Endothelial cell of umbilical vein (primary cell): Measurements from ENCODE around the gene ANP32B. TPM values are rescaled to one million over a fixed set of nuclear protein-coding genes. Genes with fewer than 3 reads are reported as not detected.

ENCODE experiments used
- BruUV-seq: library from RNA; stranded (reverse); fragments of 400-500 nt; replicated peaks from 2 replicates; lab custom pipeline; 2021; lab: Mats Ljungman, UMichigan
- CTCF ChIA-PET: fragments of 300-600, 350-600 bp; sonication (Branson Sonifier 250); formaldehyde crosslinking; loops from one replicate; lab custom pipeline; 2021; ENCODE audit warnings: antibody characterized with exemption, inconsistent platforms; lab: Charles Lee
- POLR2A ChIA-PET: fragments of 300-600, 350-600 bp; sonication (Branson Sonifier 250); formaldehyde crosslinking; loops from one replicate; lab custom pipeline; 2021; ENCODE audit warnings: antibody characterized with exemption, inconsistent platforms; lab: Charles Lee
- DNase-seq: peaks from one replicate; pipeline ENCODE4 v3.0.0-alpha.2; 2011; ENCODE audit warnings: low read depth, low spot score
- FAIRE-seq: peaks from 2 replicates; lab custom pipeline; 2011; peaks lifted over from hg19 to GRCh38; lab: Jason Lieb, UNC
- H2AFZ ChIP-seq: 2 replicates; pipeline ENCODE4 v1.6.0; 2012; ENCODE audit warnings: low read depth, low read length, control low read depth, inconsistent platforms
- H3K27ac ChIP-seq: 2 replicates; pipeline ENCODE4 v1.5.1; 2011; ENCODE audit warnings: low read depth, mild to moderate bottlenecking, control low read depth, low read length, moderate library complexity; ENCODE audit not compliant: insufficient read depth
- H3K27me3 ChIP-seq, 2 experiments: 2 replicates each; pipeline versions ENCODE4 v1.6.0 to v1.6.1; 2011; ENCODE audit warnings: low read length in 2 of 2, mixed read lengths in 1 of 2; ENCODE audit not compliant: control insufficient read depth in 2 of 2, insufficient read depth in 2 of 2
- H3K36me3 ChIP-seq, 2 experiments: 2 replicates in 1 of 2; 3 replicates in 1 of 2; pipeline ENCODE4 v1.5.1; 2011; ENCODE audit warnings: low read length in 2 of 2, mild to moderate bottlenecking in 1 of 2, moderate library complexity in 1 of 2; ENCODE audit not compliant: control insufficient read depth in 2 of 2, insufficient read depth in 2 of 2; ENCODE audit errors: extremely low read depth in 1 of 2
- H3K4me1 ChIP-seq: 3 replicates; pipeline ENCODE4 v1.5.1; 2011; ENCODE audit warnings: mild to moderate bottlenecking, low read length; ENCODE audit not compliant: control insufficient read depth, insufficient read depth; ENCODE audit errors: extremely low read depth
- H3K4me2 ChIP-seq: 2 replicates; pipeline ENCODE4 v1.6.1; 2011; ENCODE audit warnings: low read length, control low read depth, mixed read lengths; ENCODE audit not compliant: insufficient read depth
- H3K4me3 ChIP-seq, 3 experiments: fragments of 200-600 bp in 1 of 3; sonication (generic), shearing (Covaris generic) in 1 of 3; replicated peaks in 1 of 3; 2 replicates each; pipeline ENCODE4 v1.5.1; 2011 to 2016; ENCODE audit warnings: control low read depth in 3 of 3, low read length in 3 of 3, mild to moderate bottlenecking in 2 of 3, inconsistent platforms in 1 of 3, low read depth in 1 of 3, moderate library complexity in 1 of 3; ENCODE audit not compliant: insufficient read depth in 1 of 3
- H3K79me2 ChIP-seq: 2 replicates; pipeline ENCODE4 v1.6.0; 2012; ENCODE audit warnings: low read length, inconsistent platforms; ENCODE audit not compliant: control insufficient read depth, insufficient read depth
- H3K9ac ChIP-seq: replicated peaks from 2 replicates; pipeline ENCODE3; 2011; ENCODE audit warnings: low read length, control low read depth; ENCODE audit not compliant: insufficient read depth; ENCODE audit errors: extremely low read depth
- H3K9me1 ChIP-seq: replicated peaks from 3 replicates; pipeline ENCODE4 v1.6.0; 2011; ENCODE audit warnings: mild to moderate bottlenecking, low read length; ENCODE audit not compliant: control insufficient read depth, insufficient read depth; ENCODE audit errors: extremely low read depth
- H3K9me3 ChIP-seq: replicated peaks from 2 replicates; pipeline ENCODE4 v1.5.1; 2012; ENCODE audit warnings: low read length, inconsistent platforms; ENCODE audit not compliant: control insufficient read depth, insufficient read depth
- H4K20me1 ChIP-seq: replicated peaks from 2 replicates; pipeline ENCODE3; 2011; ENCODE audit warnings: mild to moderate bottlenecking, low read length; ENCODE audit not compliant: control insufficient read depth, insufficient read depth; ENCODE audit errors: extremely low read depth
- EZH2 ChIP-seq: IDR thresholded peaks from 2 replicates; pipeline ENCODE4 v1.6.1; 2012; ENCODE audit warnings: borderline replicate concordance, low read depth, mild to moderate bottlenecking, moderate library complexity, low read length, inconsistent platforms; ENCODE audit not compliant: severe bottlenecking
- GATA2 ChIP-seq: IDR thresholded peaks from 2 replicates; pipeline ENCODE4 v1.7.0; 2011; ENCODE audit warnings: low read depth, mild to moderate bottlenecking, moderate library complexity, mixed read lengths, low read length; ENCODE audit not compliant: insufficient read length, insufficient read depth
- JUN ChIP-seq: IDR thresholded peaks from 2 replicates; pipeline ENCODE4 v1.6.1; 2011; ENCODE audit warnings: borderline replicate concordance, low read depth; ENCODE audit not compliant: insufficient read length, insufficient read depth
- MYC ChIP-seq: IDR thresholded peaks from one replicate; pipeline ENCODE4 v1.6.1; 2011; ENCODE audit warnings: mild to moderate bottlenecking, low read depth, low read length
- POLR2A ChIP-seq: IDR thresholded peaks from 2 replicates; pipeline ENCODE4 v1.6.1; 2012; ENCODE audit warnings: low read depth, mild to moderate bottlenecking, control low read depth, low read length
- POLR2AphosphoS5 ChIP-seq: IDR thresholded peaks from 2 replicates; pipeline ENCODE4 v1.6.1; 2012; ENCODE audit warnings: low read depth, mild to moderate bottlenecking, control low read depth, low read length, moderate library complexity; ENCODE audit not compliant: insufficient read depth
- dilution Hi-C: fragments of 300-500 bp; cut with MboI; formaldehyde crosslinking; loops from one replicate; pipeline ENCODE4 v1.15.0; 2019; ENCODE audit warnings: low sequenced_read_pairs; ENCODE audit not compliant: extremely low pct_ligation_motif_present
- intact Hi-C: fragments of 100-400 bp; cut with micrococcal nuclease; formaldehyde crosslinking; loops from one replicate; pipeline ENCODE4 v1.10.0; 2022
- polyA plus RNA-seq, 4 experiments: library from polyadenylated mRNA; depleted of rRNA in 3 of 4; stranded (reverse) in 3 of 4; unstranded in 1 of 4; fragments of >200 nt; gene quantifications; 2 replicates each; pipeline versions ENCODE4 v1.2.1 to v1.2.3, GENCODE V29; 2011 to 2012; ENCODE audit warnings: missing spikeins in 1 of 4
- total RNA-seq: library from RNA; stranded (reverse); gene quantifications from 2 replicates; pipeline ENCODE4 v1.2.3, GENCODE V29; 2021
- TF ChIP-seq, protein P1 (sequence below), 2 donors: IDR thresholded peaks; 1 replicate in 1 of 2; 2 replicates in 1 of 2; pipeline ENCODE4 v1.5.1; 2011; ENCODE audit warnings: low read length in 2 of 2, mild to moderate bottlenecking in 2 of 2, moderate library complexity in 2 of 2, control low read depth in 1 of 2, inconsistent platforms in 1 of 2, low read depth in 1 of 2; ENCODE audit not compliant: insufficient read depth in 1 of 2; ENCODE audit errors: extremely low read depth in 1 of 2
- TF ChIP-seq, protein P2 (sequence below): IDR thresholded peaks from 2 replicates; pipeline ENCODE4 v1.6.1; 2011; ENCODE audit not compliant: insufficient read depth, insufficient read length

ANP32B gene
- total and polyA plus RNA-seq, 2 donors (not counting 3 experiments of a cell fraction or from before 2014, with no cell fraction given): 13.9 to 173 TPM

DNA sequence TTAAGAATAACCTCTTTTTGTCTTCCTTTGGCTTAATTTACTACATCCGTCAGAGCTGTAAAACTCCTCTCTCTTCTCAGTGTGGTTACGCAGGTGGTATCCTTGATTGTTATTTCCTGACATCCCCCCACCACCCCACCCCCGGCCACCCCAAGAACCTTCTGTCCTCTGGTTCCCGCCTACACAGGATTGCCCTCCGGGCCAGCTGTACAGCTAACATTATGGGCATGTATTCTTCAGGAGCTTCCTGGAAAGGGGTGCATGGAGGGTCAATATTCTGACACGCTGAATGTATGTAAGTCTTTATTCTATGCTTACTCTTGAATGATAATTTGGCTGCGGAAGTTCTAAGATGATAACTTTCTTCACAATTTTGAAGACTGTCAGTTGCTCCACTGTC lies 13.0 kb upstream of the ANP32B start:
- Histone ChIP-seq H3K27me3 (peaks cover 13 to 24% of the 10 kb centered on the region in 2 experiments), H3K4me3 (no peak overlapping the region), H2AFZ (no peak overlapping the region), H4K20me1 (no peaks in the 10 kb centered on the region), H3K79me2 (no peaks in the 10 kb centered on the region), H3K27ac (no peak overlapping the region), H3K9me3 (no peaks in the 10 kb centered on the region), H3K9me1 (no peaks in the 10 kb centered on the region), H3K4me1 (no peaks in the 10 kb centered on the region), H3K4me2 (no peak overlapping the region), H3K9ac (no peak overlapping the region), H3K36me3 (no peaks in the 10 kb centered on the region)
- ChIA-PET POLR2A (no interaction called here), CTCF (interaction anchor here (1.0 kb wide), 1 partner anchor 8 kb away, joined by 4 read pairs; no protein-coding TSS in a partner anchor)
- DNase-seq (no peak), FAIRE-seq (no peak)
- TF ChIP-seq MYC (no peak), POLR2AphosphoS5 (no peak), POLR2A (no peak)
- TF ChIP-seq, protein P1, sequence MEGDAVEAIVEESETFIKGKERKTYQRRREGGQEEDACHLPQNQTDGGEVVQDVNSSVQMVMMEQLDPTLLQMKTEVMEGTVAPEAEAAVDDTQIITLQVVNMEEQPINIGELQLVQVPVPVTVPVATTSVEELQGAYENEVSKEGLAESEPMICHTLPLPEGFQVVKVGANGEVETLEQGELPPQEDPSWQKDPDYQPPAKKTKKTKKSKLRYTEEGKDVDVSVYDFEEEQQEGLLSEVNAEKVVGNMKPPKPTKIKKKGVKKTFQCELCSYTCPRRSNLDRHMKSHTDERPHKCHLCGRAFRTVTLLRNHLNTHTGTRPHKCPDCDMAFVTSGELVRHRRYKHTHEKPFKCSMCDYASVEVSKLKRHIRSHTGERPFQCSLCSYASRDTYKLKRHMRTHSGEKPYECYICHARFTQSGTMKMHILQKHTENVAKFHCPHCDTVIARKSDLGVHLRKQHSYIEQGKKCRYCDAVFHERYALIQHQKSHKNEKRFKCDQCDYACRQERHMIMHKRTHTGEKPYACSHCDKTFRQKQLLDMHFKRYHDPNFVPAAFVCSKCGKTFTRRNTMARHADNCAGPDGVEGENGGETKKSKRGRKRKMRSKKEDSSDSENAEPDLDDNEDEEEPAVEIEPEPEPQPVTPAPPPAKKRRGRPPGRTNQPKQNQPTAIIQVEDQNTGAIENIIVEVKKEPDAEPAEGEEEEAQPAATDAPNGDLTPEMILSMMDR (IDR thresholded peaks at IDR 0.05; ENCODE audit: extremely low read depth in 1 of 2, insufficient read depth in 1 of 2, low read depth in 1 of 2, low read length in 2 of 2): no peak
- dilution Hi-C loops (no loop called here), intact Hi-C loops (loop anchor here (5.0 kb wide), 1 partner anchor 33 kb away; the partner anchor contains the start of gene HEMGN)
- no TSS peak for BruUV-seq

DNA sequence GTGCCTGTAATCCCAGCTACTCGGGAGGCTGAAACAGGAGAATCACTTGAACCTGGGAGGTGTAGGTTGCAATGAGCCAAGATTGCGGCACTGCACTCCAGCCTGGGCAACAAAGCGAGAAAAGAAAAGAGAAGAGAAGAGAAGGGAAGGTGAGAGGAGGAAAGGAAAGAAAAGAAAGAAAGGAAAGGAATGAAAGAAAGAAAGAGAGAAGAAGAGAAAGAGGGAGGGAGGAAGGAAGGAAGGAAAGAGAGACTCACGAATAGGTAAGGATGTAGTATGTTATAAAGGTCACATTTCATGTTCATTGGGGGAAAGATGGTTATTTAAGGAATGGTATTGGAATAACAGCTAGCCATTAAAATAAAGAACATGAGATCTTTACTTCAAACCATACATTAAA lies 10.4 kb upstream of the ANP32B start:
- no peak overlapping the region for H3K4me2 ChIP-seq
- no peak for DNase-seq
- peaks cover 8% of the 10 kb centered on the region in 2 experiments for H3K27me3 ChIP-seq
- no peaks in the 10 kb centered on the region for H3K9me1 ChIP-seq
- H3K4me3 ChIP-seq: no peak overlapping the region
- no peak overlapping the region for H3K9ac ChIP-seq
- no peaks in the 10 kb centered on the region for H3K9me3 ChIP-seq
- H3K79me2 ChIP-seq: no peaks in the 10 kb centered on the region
- H3K27ac ChIP-seq: no peak overlapping the region
- no peak for TF ChIP-seq EZH2
- no peak for TF ChIP-seq POLR2A
- TF ChIP-seq GATA2: no peak
- TF ChIP-seq, protein P2, sequence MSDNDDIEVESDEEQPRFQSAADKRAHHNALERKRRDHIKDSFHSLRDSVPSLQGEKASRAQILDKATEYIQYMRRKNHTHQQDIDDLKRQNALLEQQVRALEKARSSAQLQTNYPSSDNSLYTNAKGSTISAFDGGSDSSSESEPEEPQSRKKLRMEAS: no peak
- no peak for TF ChIP-seq MYC
- TF ChIP-seq JUN: no peak
- TF ChIP-seq, protein P1 (IDR thresholded peaks at IDR 0.05; ENCODE audit: extremely low read depth in 1 of 2, insufficient read depth in 1 of 2, low read depth in 1 of 2, low read length in 2 of 2): no peak
- BruUV-seq: no TSS peak
- no peaks in the 10 kb centered on the region for H3K36me3 ChIP-seq
- FAIRE-seq: no peak
- no peak overlapping the region for H2AFZ ChIP-seq
- dilution Hi-C loops (no loop called here), intact Hi-C loops (loop anchor here (5.0 kb wide), 1 partner anchor 35 kb away; the partner anchor contains the start of gene HEMGN)
- CTCF ChIA-PET: interaction anchor here (1.3 kb wide), 1 partner anchor 18 kb away, joined by 3 read pairs; no protein-coding TSS in a partner anchor
- POLR2A ChIA-PET: no interaction called here
- no peaks in the 10 kb centered on the region for H3K4me1 ChIP-seq
- no peaks in the 10 kb centered on the region for H4K20me1 ChIP-seq
